Suprapubic skin (tissue), 4 donors: ENCODE data around the gene P2RY13. TPM values are rescaled to one million over a fixed set of nuclear protein-coding genes. Genes with fewer than 3 reads are reported as not detected.

Experiments used
- DNase-seq, 2 donors: peaks; one replicate each; pipeline ENCODE4 v3.0.0-alpha.2; 2019; ENCODE audit warnings: low spot score in 2 of 2
- H3K27ac ChIP-seq: fragments of 200-600 bp; sonication (generic); one replicate; pipeline ENCODE4 v1.5.1; 2019
- H3K27me3 ChIP-seq: fragments of 200-600 bp; sonication (generic); one replicate; pipeline ENCODE4 v1.5.1; 2019
- H3K36me3 ChIP-seq: fragments of 200-600 bp; sonication (generic); one replicate; pipeline ENCODE4 v1.5.1; 2019
- H3K4me1 ChIP-seq: fragments of 200-600 bp; sonication (generic); one replicate; pipeline ENCODE4 v1.5.1; 2019
- H3K4me3 ChIP-seq: fragments of 200-600 bp; sonication (generic); one replicate; pipeline ENCODE4 v1.5.1; 2019; ENCODE audit warnings: mild to moderate bottlenecking
- H3K9me3 ChIP-seq: fragments of 200-600 bp; sonication (generic); one replicate; pipeline ENCODE4 v1.5.1; 2019
- EP300 ChIP-seq: sonication (generic); formaldehyde crosslinking; IDR thresholded peaks from one replicate; pipeline ENCODE4 v1.6.1; 2017; ENCODE audit warnings: antibody characterized with exemption
- POLR2A ChIP-seq, 2 donors: fragments of 450-650 bp; IDR thresholded peaks; one replicate each; pipeline ENCODE4 v1.6.1; 2017; ENCODE audit warnings: antibody characterized with exemption in 2 of 2, mild to moderate bottlenecking in 2 of 2, moderate library complexity in 2 of 2
- POLR2AphosphoS5 ChIP-seq, 3 donors: sonication (generic); formaldehyde crosslinking; IDR thresholded peaks; one replicate each; pipeline ENCODE4 v1.6.1; 2017; ENCODE audit warnings: antibody characterized with exemption in 3 of 3
- WGBS: methylation state at CpG from one replicate; pipeline ENCODE4 v1.1.5; 2018; 5-methylcytosine and 5-hydroxymethylcytosine counted together
- total RNA-seq, 4 donors: library from RNA; depleted of rRNA; stranded (reverse); fragments of >200 nt; gene quantifications; one replicate each; pipeline ENCODE4 v1.1.0, GENCODE V29; 2016
- TF ChIP-seq, protein P1 (sequence below), 2 donors: fragments of 200-600 bp in 1 of 2; fragments of 450-650 bp in 1 of 2; sonication (generic) in 1 of 2; IDR thresholded peaks; one replicate each; pipeline ENCODE4 v1.5.1; 2016 to 2019; ENCODE audit warnings: antibody characterized with exemption in 2 of 2, mild to moderate bottlenecking in 1 of 2, moderate library complexity in 1 of 2

P2RY13 gene
- total RNA-seq, 4 donors from 2014 or later, result 0.53 to 3.4 (median 1.3) TPM

DNA sequence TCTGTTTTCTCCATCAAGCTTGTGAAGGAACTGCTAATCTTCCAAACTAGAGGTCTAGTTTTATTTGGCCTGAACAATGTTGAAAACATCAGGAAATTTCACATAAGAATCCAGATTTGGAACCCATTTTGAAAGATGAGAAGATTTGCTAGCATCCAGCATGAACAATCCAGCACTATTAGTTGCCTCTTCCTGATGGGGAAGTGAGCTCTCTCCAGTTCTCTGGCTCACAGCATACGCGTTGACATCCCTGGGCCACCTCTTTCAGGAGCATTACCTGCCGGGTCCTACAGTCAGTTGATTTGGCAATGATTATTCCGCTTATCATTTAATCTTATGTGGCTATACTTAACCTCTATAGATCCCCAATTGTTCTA is 23.6 kb downstream of the P2RY13 start:
- Histone ChIP-seq H3K27me3 (no peaks in the 10 kb centered on the region), H3K36me3 (no peaks in the 10 kb centered on the region), H3K4me3 (no peak overlapping the region), H3K9me3 (no peaks in the 10 kb centered on the region), H3K27ac (peak overlapping the region; percentile 84), H3K4me1 (peaks cover 49% of the 10 kb centered on the region)
- WGBS, result 71% methylated on average over 4 of the region's 4 CpGs
- DNase-seq, result no peak
- TF ChIP-seq EP300 (no peak), POLR2AphosphoS5 (IDR thresholded peaks at IDR 0.05) (no peak), POLR2A (IDR thresholded peaks at IDR 0.05) (no peak)
- TF ChIP-seq, protein P1, sequence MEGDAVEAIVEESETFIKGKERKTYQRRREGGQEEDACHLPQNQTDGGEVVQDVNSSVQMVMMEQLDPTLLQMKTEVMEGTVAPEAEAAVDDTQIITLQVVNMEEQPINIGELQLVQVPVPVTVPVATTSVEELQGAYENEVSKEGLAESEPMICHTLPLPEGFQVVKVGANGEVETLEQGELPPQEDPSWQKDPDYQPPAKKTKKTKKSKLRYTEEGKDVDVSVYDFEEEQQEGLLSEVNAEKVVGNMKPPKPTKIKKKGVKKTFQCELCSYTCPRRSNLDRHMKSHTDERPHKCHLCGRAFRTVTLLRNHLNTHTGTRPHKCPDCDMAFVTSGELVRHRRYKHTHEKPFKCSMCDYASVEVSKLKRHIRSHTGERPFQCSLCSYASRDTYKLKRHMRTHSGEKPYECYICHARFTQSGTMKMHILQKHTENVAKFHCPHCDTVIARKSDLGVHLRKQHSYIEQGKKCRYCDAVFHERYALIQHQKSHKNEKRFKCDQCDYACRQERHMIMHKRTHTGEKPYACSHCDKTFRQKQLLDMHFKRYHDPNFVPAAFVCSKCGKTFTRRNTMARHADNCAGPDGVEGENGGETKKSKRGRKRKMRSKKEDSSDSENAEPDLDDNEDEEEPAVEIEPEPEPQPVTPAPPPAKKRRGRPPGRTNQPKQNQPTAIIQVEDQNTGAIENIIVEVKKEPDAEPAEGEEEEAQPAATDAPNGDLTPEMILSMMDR (IDR thresholded peaks at IDR 0.05), result no peak

DNA sequence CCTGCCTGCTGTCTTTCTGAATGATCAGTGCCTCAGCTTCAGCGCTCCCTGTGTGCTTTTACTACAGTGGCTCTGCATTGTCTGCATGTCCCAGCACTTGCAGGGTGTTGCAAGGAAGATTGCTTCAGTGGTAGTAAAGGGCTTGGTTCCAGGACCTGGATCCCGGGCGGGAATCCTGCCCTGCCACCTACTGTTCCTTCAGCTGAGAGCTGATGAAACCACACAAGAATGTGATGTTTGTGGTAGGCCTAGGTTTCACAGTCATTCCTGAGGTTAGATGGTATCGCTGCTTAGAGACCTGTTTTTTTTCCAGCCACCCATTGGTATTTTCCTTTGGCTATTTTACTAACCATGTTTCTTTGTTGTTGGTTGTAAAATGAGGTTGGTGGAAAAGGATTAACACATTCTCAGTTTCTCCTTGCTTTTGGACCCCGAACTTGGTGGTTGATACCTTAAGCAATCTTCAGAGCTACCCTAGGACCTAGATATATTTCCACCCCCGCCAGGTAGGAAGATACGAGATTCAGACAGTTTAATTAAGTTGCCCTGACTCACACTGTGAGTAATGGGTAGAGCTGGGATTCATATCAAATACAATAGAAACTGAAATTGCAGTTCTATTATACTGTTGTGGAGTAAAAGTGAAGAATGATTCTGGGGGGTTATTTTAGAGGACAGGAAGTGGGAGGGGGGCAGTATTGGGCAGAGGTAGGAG is 24.1 kb downstream of the P2RY13 start:
- Histone ChIP-seq H3K9me3 (no peaks in the 10 kb centered on the region), H3K36me3 (no peaks in the 10 kb centered on the region), H3K4me1 (peaks cover 49% of the 10 kb centered on the region), H3K4me3 (no peak overlapping the region), H3K27me3 (no peaks in the 10 kb centered on the region), H3K27ac (peak overlapping the region; percentile 84)
- peak in 1 of 2 donors; percentile 85 for DNase-seq
- WGBS, result 37% methylated on average over 7 of the region's 7 CpGs
- TF ChIP-seq POLR2A (IDR thresholded peaks at IDR 0.05) (no peak), POLR2AphosphoS5 (IDR thresholded peaks at IDR 0.05) (peak in 2 of 3 donors; percentile 35 to 78)
- TF ChIP-seq, protein P1 (IDR thresholded peaks at IDR 0.05), result peak in 1 of 2 donors; percentile 28

DNA sequence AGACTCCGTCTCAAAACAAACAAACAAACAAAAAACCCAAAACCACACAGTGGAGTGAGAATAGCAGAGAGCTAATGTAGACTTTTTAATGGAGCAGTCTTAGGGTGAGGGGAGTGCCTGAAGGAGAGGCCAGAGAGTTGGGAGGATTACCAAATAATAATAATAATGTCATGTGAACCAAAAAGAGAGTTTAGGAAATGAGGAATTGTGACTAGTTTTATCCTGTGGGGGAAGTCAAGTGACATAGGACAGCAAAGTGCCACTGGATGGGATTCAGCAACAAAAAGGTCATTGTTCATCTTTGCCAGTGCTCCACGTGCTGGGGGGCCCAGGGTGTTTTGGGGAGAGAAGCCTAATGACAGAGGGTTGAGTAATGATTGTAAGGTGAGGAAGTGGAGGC is 25.6 kb downstream of the P2RY13 start:
- no peak overlapping the region for H3K4me3 ChIP-seq
- peaks cover 48% of the 10 kb centered on the region for H3K4me1 ChIP-seq
- TF ChIP-seq POLR2AphosphoS5 (IDR thresholded peaks at IDR 0.05) (no peak), EP300 (no peak), POLR2A (IDR thresholded peaks at IDR 0.05) (no peak)
- H3K9me3 ChIP-seq, result no peaks in the 10 kb centered on the region
- H3K27ac ChIP-seq, result peak overlapping the region; percentile 84
- no peaks in the 10 kb centered on the region for H3K27me3 ChIP-seq
- no peak for DNase-seq
- 72% methylated on average over 2 of the region's 2 CpGs for WGBS
- no peaks in the 10 kb centered on the region for H3K36me3 ChIP-seq

DNA sequence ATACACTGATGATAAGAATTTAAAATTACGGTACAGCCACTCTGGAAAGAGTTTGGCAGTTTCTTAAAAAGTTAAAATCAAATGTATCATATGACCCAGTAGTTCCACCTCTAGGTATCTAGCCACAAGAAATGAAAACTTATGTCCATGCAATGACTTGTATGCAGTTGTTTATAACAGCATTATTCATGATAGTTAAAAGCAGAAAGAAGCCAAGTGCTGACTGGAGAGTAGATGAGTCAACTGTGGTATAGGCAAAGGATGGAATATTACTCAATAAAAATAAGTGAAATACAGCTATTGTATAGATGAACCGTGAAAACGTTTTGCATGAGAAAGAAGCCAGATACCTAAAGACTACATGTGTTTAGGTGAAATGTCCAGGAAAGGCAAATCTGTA is 27.6 kb downstream of the P2RY13 start:
- Histone ChIP-seq H3K36me3 (no peaks in the 10 kb centered on the region), H3K4me3 (no peak overlapping the region), H3K27ac (no peak overlapping the region), H3K4me1 (peaks cover 32% of the 10 kb centered on the region), H3K9me3 (no peaks in the 10 kb centered on the region), H3K27me3 (no peaks in the 10 kb centered on the region)
- TF ChIP-seq POLR2AphosphoS5 (IDR thresholded peaks at IDR 0.05) (no peak), POLR2A (IDR thresholded peaks at IDR 0.05) (no peak), EP300 (no peak)
- TF ChIP-seq, protein P1 (IDR thresholded peaks at IDR 0.05), result no peak
- no peak for DNase-seq
- WGBS, result 58% methylated on average over 3 of the region's 3 CpGs

DNA sequence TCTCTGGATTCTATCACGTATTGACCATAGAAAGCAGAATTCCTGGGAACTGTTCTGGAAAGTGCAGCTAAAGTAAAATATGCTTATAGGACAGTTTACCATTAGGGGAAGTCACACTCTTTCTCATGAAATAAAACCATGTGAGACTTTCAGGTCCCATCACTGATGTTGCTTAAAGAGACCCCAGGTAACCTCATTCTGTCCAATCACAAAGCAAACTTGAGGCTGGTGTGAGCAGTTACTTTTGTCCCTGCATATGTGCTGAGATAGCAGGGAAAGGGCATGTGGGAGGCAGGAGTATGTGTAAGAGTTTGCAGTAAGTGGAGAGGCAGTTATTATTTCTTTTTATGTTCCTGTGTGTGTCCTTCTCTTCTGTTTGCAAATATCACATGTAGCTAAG is 28.8 kb downstream of the P2RY13 start:
- Histone ChIP-seq H3K27me3 (no peaks in the 10 kb centered on the region), H3K27ac (no peak overlapping the region), H3K4me1 (peaks cover 19% of the 10 kb centered on the region), H3K9me3 (no peaks in the 10 kb centered on the region), H3K4me3 (no peak overlapping the region), H3K36me3 (no peaks in the 10 kb centered on the region)
- 81% methylated on average over 1 of the region's 1 CpG for WGBS
- DNase-seq, result no peak
- TF ChIP-seq EP300 (no peak), POLR2A (IDR thresholded peaks at IDR 0.05) (no peak), POLR2AphosphoS5 (IDR thresholded peaks at IDR 0.05) (no peak)
- TF ChIP-seq, protein P1 (IDR thresholded peaks at IDR 0.05), result no peak
